MM.1S (cell line): ENCODE data around the gene TMEM175.

Source experiments
- DNase-seq: peaks from one replicate; pipeline ENCODE4 v3.0.0-alpha.2; 2015
- H2AFZ ChIP-seq: fragments of 300-600 bp; sonication (generic); 2 replicates; pipeline ENCODE4 v1.6.0; 2016; ENCODE audit warnings: antibody characterized with exemption, low read length
- H3F3A ChIP-seq: fragments of 300-600 bp; sonication (generic); 2 replicates; pipeline ENCODE4 v1.6.1; 2016; ENCODE audit warnings: mild to moderate bottlenecking, antibody characterized with exemption, low read length, moderate library complexity, mixed read lengths; ENCODE audit not compliant: insufficient read depth
- H3K27ac ChIP-seq: fragments of 300-600 bp; sonication (generic); 2 replicates; pipeline ENCODE4 v1.5.1; 2016; ENCODE audit warnings: mild to moderate bottlenecking, low read length
- H3K27me3 ChIP-seq: fragments of 300-600 bp; sonication (generic); replicated peaks from 2 replicates; pipeline ENCODE4 v1.6.0; 2016; ENCODE audit warnings: low read length; ENCODE audit not compliant: insufficient read depth
- H3K36me3 ChIP-seq: fragments of 300-600 bp; sonication (generic); replicated peaks from 2 replicates; pipeline ENCODE4 v1.6.1; 2016; ENCODE audit warnings: mild to moderate bottlenecking, low read length, mixed read lengths; ENCODE audit not compliant: insufficient read depth
- H3K4me1 ChIP-seq: fragments of 300-600 bp; sonication (generic); 2 replicates; pipeline ENCODE4 v1.6.1; 2016; ENCODE audit warnings: low read length, mixed read lengths
- H3K4me2 ChIP-seq: fragments of 300-600 bp; sonication (generic); 2 replicates; pipeline ENCODE4 v1.6.0; 2016; ENCODE audit warnings: low read depth, low read length
- H3K4me3 ChIP-seq: fragments of 300-600 bp; sonication (generic); 2 replicates; pipeline ENCODE4 v1.5.1; 2016; ENCODE audit warnings: low read length, mixed read lengths
- H3K79me2 ChIP-seq: fragments of 300-600 bp; sonication (generic); 2 replicates; pipeline ENCODE4 v1.6.1; 2016; ENCODE audit warnings: mixed run types, low read length, mixed read lengths
- H3K9ac ChIP-seq: fragments of 300-600 bp; sonication (generic); 2 replicates; pipeline ENCODE4 v1.6.1; 2016; ENCODE audit warnings: low read length, mixed read lengths
- H3K9me2 ChIP-seq: fragments of 300-600 bp; sonication (generic); replicated peaks from 2 replicates; pipeline ENCODE4 v1.6.1; 2016; ENCODE audit warnings: mild to moderate bottlenecking, low read length, mixed read lengths; ENCODE audit not compliant: insufficient read depth
- H3K9me3 ChIP-seq: fragments of 300-600 bp; sonication (generic); replicated peaks from 2 replicates; pipeline ENCODE4 v1.6.1; 2016; ENCODE audit warnings: mild to moderate bottlenecking, low read length, mixed read lengths; ENCODE audit not compliant: insufficient read depth
- H4K20me1 ChIP-seq: fragments of 300-600 bp; sonication (generic); 2 replicates; pipeline ENCODE4 v1.6.1; 2016; ENCODE audit warnings: mild to moderate bottlenecking, low read length, moderate library complexity, mixed read lengths; ENCODE audit not compliant: insufficient read depth
- EZH2 ChIP-seq: fragments of 300-600 bp; sonication (generic); optimal IDR thresholded peaks from 2 replicates; pipeline ENCODE3; 2017; ENCODE audit warnings: low read depth, mild to moderate bottlenecking, antibody characterized with exemption, low read length, mixed read lengths
- EZH2phosphoT487 ChIP-seq: fragments of 300-600 bp; sonication (generic); IDR thresholded peaks from 2 replicates; pipeline ENCODE4 v1.6.1; 2018; ENCODE audit warnings: antibody characterized with exemption, low read length
- TF ChIP-seq, protein P1 (sequence below): fragments of 300-600 bp; sonication (generic); IDR thresholded peaks from 2 replicates; pipeline ENCODE4 v1.5.1; 2016; ENCODE audit warnings: antibody characterized with exemption, low read length, mixed read lengths

Gene TMEM175

DNA sequence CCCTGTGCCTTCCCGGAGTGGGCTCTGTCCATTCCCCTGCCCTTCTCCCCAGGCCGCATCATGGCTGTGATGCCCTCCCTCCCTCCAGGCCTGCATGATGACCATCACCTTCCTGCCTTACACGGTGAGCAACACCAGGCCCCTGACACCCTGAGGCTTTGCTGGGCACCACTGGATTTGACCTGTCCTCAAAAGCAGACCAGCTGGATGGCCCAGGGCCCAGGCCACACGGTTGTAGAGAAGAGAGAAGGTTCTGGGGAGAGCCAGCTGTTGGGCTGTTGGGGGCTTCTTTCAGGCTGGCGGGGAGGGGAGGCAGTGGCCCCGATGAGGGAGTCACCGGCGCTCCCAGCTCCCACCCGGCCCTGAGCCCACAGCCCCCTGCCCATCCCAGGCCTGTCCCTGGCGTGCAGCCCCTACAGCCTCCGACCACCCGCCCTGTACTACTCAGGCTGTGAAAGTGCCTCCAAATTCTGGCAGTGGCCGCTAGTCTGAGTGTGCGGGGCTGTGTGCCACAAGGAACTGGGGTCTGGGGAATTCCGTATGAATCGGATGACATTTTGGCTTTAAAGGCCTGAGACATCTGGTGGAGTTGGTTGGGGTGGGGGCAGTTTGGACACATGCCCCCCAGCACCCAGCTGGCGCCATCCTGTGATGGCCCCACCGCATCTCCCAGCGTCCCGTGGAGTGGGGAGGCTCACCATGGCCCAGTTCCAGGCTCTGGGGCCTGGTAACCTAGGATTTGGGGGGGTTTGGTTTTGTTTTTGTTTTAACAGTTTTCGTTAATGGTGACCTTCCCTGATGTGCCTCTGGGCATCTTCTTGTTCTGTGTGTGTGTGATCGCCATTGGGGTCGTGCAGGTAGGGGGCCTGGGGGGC lies 19.6 kb downstream of the TMEM175 start:
- Histone ChIP-seq H3F3A (no peaks in the 10 kb centered on the region), H3K4me3 (no peak overlapping the region), H3K4me2 (no peak overlapping the region), H2AFZ (no peak overlapping the region), H3K9me3 (no peaks in the 10 kb centered on the region), H3K4me1 (no peaks in the 10 kb centered on the region), H4K20me1 (no peaks in the 10 kb centered on the region), H3K9me2 (no peaks in the 10 kb centered on the region), H3K79me2 (no peaks in the 10 kb centered on the region), H3K9ac (no peak overlapping the region), H3K27ac (no peak overlapping the region), H3K27me3 (no peaks in the 10 kb centered on the region), H3K36me3 (no peaks in the 10 kb centered on the region)
- no peak for DNase-seq
- TF ChIP-seq, protein P1, sequence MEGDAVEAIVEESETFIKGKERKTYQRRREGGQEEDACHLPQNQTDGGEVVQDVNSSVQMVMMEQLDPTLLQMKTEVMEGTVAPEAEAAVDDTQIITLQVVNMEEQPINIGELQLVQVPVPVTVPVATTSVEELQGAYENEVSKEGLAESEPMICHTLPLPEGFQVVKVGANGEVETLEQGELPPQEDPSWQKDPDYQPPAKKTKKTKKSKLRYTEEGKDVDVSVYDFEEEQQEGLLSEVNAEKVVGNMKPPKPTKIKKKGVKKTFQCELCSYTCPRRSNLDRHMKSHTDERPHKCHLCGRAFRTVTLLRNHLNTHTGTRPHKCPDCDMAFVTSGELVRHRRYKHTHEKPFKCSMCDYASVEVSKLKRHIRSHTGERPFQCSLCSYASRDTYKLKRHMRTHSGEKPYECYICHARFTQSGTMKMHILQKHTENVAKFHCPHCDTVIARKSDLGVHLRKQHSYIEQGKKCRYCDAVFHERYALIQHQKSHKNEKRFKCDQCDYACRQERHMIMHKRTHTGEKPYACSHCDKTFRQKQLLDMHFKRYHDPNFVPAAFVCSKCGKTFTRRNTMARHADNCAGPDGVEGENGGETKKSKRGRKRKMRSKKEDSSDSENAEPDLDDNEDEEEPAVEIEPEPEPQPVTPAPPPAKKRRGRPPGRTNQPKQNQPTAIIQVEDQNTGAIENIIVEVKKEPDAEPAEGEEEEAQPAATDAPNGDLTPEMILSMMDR, result no peak
- no peak for TF ChIP-seq EZH2phosphoT487
- no peak for TF ChIP-seq EZH2

DNA sequence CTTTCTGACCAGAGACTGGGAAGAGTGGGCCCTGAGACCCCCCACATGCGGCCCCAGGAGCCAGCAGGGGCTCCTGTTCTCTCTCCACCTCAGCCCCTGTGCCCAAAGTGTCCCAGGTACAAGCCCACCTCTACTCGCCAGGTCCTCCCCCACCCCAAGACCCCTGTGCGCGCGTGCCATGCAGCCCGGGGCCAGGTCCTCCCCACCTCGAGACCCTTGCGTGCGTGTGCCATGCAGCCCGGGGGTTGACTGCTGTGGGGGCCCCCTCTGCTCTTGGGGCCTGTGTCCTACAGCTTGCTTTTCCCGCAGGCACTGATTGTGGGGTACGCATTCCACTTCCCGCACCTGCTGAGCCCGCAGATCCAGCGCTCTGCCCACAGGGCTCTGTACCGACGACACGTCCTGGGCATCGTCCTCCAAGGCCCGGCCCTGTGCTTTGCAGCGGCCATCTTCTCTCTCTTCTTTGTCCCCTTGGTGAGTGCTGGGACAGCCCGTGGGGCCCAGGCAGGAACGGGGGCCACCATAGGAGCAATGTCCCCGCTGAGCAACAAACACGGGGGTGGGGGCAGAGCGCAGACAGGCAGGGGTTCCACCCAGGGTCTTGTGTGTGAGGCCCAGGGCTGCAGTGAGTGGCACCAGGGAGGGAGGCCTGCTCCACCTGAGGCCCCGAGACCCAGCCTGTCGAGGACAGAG lies 20.8 kb downstream of the TMEM175 start:
- H3F3A ChIP-seq, result no peaks in the 10 kb centered on the region

DNA sequence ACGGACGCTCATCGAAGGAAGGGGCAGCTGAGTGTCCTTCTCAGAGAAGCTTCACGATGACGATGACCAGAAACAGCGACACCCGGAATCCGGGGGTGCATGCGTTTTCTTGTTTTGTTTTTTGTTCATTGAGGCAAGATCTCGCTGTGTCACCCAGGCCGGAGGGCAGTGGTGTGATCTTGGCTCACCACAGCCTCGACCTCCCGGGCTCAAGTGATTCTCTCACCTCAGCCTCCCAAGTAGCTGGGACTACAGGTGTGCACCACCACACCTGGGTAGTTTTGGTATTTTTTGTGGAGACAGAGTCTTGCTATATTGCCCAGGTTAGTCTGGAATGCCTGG lies 21.3 kb downstream of the TMEM175 start:
- Histone ChIP-seq H3K79me2 (no peaks in the 10 kb centered on the region), H3F3A (no peaks in the 10 kb centered on the region), H3K9me2 (no peaks in the 10 kb centered on the region), H3K4me1 (no peaks in the 10 kb centered on the region), H3K9me3 (no peaks in the 10 kb centered on the region), H3K4me3 (no peak overlapping the region), H3K4me2 (no peak overlapping the region), H3K27me3 (no peaks in the 10 kb centered on the region), H3K27ac (no peak overlapping the region), H2AFZ (no peak overlapping the region), H4K20me1 (no peaks in the 10 kb centered on the region), H3K36me3 (no peaks in the 10 kb centered on the region), H3K9ac (no peak overlapping the region)
- DNase-seq, result no peak
- TF ChIP-seq, protein P1, result no peak
- no peak for TF ChIP-seq EZH2
- TF ChIP-seq EZH2phosphoT487, result no peak

More for the DNA sequence above, 20.8 kb downstream of the TMEM175 start:
- Histone ChIP-seq H3K4me3 (no peak overlapping the region), H3K36me3 (no peaks in the 10 kb centered on the region), H3K79me2 (no peaks in the 10 kb centered on the region), H3K9me3 (no peaks in the 10 kb centered on the region), H3K4me2 (no peak overlapping the region), H3K27me3 (no peaks in the 10 kb centered on the region), H4K20me1 (no peaks in the 10 kb centered on the region), H3K9me2 (no peaks in the 10 kb centered on the region), H3K9ac (no peak overlapping the region), H3K4me1 (no peaks in the 10 kb centered on the region), H3K27ac (no peak overlapping the region), H2AFZ (no peak overlapping the region)
- TF ChIP-seq, protein P1, result no peak
- TF ChIP-seq EZH2, result no peak
- no peak for TF ChIP-seq EZH2phosphoT487
- DNase-seq, result no peak
